RWPE2 (cell line): ENCODE results near the gene ADISSP.

Experiments
- ATAC-seq: fragments of 200-7000 bp; cut with Tn5 transposase; 3 replicates; pipeline ENCODE4 v1.9.1; 2021; ENCODE audit warnings: low read depth
- DNase-seq: peaks from one replicate; pipeline ENCODE4 v3.0.0-alpha.2; 2020; ENCODE audit warnings: low spot score
- H3K27ac ChIP-seq: fragments of 450-650 bp; 2 replicates; pipeline ENCODE4 v1.5.1; 2017; ENCODE audit warnings: mild to moderate bottlenecking; ENCODE audit not compliant: poor library complexity, severe bottlenecking
- H3K27me3 ChIP-seq: fragments of 250-450 bp; sonication (Bioruptor Pico); 2 replicates; pipeline ENCODE4 v1.5.1; 2021; ENCODE audit warnings: mild to moderate bottlenecking, moderate library complexity; ENCODE audit not compliant: insufficient read depth, poor library complexity, severe bottlenecking
- H3K36me3 ChIP-seq: fragments of 250-450 bp; sonication (Bioruptor Pico); 2 replicates; pipeline ENCODE4 v1.5.1; 2020; ENCODE audit warnings: low read depth, mild to moderate bottlenecking, moderate library complexity
- H3K4me1 ChIP-seq: fragments of 250-450 bp; sonication (Bioruptor Pico); 2 replicates; pipeline ENCODE4 v1.5.1; 2021; ENCODE audit warnings: mild to moderate bottlenecking, moderate library complexity; ENCODE audit not compliant: insufficient read depth, poor library complexity, severe bottlenecking
- H3K4me3 ChIP-seq: fragments of 250-450 bp; sonication (Bioruptor Pico); 2 replicates; pipeline ENCODE4 v1.5.1; 2021; ENCODE audit warnings: mild to moderate bottlenecking, moderate library complexity; ENCODE audit not compliant: severe bottlenecking
- H3K9me3 ChIP-seq: fragments of 250-450 bp; sonication (Bioruptor Pico); 2 replicates; pipeline ENCODE4 v1.5.1; 2021; ENCODE audit warnings: mild to moderate bottlenecking, moderate library complexity; ENCODE audit not compliant: severe bottlenecking
- TF ChIP-seq, protein P1 (sequence below): fragments of 450-650 bp; IDR thresholded peaks from one replicate; pipeline ENCODE4 v1.5.1; 2017; ENCODE audit warnings: mild to moderate bottlenecking, moderate library complexity; ENCODE audit not compliant: poor library complexity, severe bottlenecking

ADISSP gene

GRCh38 chr20:3707508-3707899 is 60.0 kb downstream of the ADISSP start:
- TF ChIP-seq, protein P1, sequence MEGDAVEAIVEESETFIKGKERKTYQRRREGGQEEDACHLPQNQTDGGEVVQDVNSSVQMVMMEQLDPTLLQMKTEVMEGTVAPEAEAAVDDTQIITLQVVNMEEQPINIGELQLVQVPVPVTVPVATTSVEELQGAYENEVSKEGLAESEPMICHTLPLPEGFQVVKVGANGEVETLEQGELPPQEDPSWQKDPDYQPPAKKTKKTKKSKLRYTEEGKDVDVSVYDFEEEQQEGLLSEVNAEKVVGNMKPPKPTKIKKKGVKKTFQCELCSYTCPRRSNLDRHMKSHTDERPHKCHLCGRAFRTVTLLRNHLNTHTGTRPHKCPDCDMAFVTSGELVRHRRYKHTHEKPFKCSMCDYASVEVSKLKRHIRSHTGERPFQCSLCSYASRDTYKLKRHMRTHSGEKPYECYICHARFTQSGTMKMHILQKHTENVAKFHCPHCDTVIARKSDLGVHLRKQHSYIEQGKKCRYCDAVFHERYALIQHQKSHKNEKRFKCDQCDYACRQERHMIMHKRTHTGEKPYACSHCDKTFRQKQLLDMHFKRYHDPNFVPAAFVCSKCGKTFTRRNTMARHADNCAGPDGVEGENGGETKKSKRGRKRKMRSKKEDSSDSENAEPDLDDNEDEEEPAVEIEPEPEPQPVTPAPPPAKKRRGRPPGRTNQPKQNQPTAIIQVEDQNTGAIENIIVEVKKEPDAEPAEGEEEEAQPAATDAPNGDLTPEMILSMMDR, result no peak
- H3K36me3 ChIP-seq, result no peaks in the 10 kb centered on the region
- DNase-seq (no peak), ATAC-seq (no peak)
- H3K9me3 ChIP-seq, result no peaks in the 10 kb centered on the region
- no peaks in the 10 kb centered on the region for H3K27me3 ChIP-seq
- no peak overlapping the region for H3K27ac ChIP-seq
- H3K4me3 ChIP-seq, result no peak overlapping the region
- H3K4me1 ChIP-seq, result no peaks in the 10 kb centered on the region

DNA sequence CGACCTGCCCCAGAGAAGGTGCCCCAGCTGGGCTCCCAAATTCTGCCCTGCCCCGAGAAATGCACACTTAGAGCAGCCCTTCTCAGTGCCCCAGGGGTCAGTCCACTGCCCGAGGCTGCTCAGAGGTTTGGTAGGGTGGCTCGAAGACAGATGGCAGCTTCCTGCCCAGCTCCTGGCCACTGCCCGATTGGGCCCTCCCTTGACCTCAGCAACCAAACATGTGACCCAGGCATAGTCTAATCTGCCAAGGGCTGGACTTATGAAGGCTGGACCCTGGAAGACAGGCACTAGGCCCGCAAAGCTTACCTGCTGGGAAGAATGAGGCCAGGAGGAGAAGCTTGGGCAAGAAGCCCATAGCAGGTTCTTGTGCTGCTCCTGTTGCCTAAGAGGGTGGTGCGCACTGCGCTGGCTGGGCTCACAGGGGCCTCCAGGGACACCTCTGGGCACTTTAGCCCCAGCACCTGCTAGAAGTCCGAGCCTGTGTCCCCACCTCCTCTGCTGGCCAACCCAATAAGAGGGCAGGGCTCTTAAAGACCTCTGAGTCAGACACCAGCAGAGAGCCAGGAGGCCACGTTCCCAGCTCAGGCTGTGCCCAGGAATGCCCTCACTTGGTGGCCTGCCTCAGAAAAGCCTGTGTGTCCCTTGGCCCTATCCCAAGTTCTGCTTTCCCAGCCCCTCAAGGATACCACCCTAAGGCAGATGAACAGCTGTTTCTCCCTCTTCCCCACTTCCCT is 60.6 kb downstream of the ADISSP start:
- Histone ChIP-seq H3K9me3 (no peaks in the 10 kb centered on the region), H3K27me3 (no peaks in the 10 kb centered on the region), H3K4me3 (no peak overlapping the region), H3K27ac (no peak overlapping the region), H3K36me3 (no peaks in the 10 kb centered on the region), H3K4me1 (no peaks in the 10 kb centered on the region)
- ATAC-seq (peak; percentile 34; the same call in 1 of the 3 replicates), DNase-seq (no peak)
- TF ChIP-seq, protein P1, result no peak

- ATAC-seq (no peak), DNase-seq (no peak)
- Histone ChIP-seq H3K36me3 (no peaks in the 10 kb centered on the region), H3K27ac (no peak overlapping the region), H3K4me1 (no peaks in the 10 kb centered on the region), H3K27me3 (no peaks in the 10 kb centered on the region), H3K9me3 (no peaks in the 10 kb centered on the region), H3K4me3 (no peak overlapping the region)
- TF ChIP-seq, protein P1, result no peak
Observed at GRCh38 chr20:3705970-3706739, 61.4 kb downstream of the ADISSP start.

- ATAC-seq, result no peak
- Histone ChIP-seq H3K4me1 (no peaks in the 10 kb centered on the region), H3K27ac (no peak overlapping the region), H3K36me3 (no peaks in the 10 kb centered on the region), H3K4me3 (no peak overlapping the region), H3K9me3 (no peaks in the 10 kb centered on the region), H3K27me3 (no peaks in the 10 kb centered on the region)
- TF ChIP-seq, protein P1, result no peak
- no peak for DNase-seq
Observed at GRCh38 chr20:3705491-3705969, 62.0 kb downstream of the ADISSP start.
